AG09309 (cell line): Measurements from ENCODE around the gene ZP2.
"Not testable (repeated sequence)": the region's sequence is repeated elsewhere in the genome, so short reads cannot be mapped to it uniquely, and the experiment has no call there.

ENCODE experiments used
- DNase-seq: peaks from one replicate; pipeline ENCODE4 v3.0.0-alpha.2; 2010; ENCODE audit warnings: low read depth
- H3K4me3 ChIP-seq: 2 replicates; pipeline ENCODE4 v1.5.1; 2011; ENCODE audit warnings: mild to moderate bottlenecking, low read depth, low read length, moderate library complexity; ENCODE audit not compliant: control insufficient read depth
- TF ChIP-seq, protein P1 (sequence below): IDR thresholded peaks from 2 replicates; pipeline ENCODE4 v1.5.1; 2011; ENCODE audit warnings: mild to moderate bottlenecking, low read depth, low read length, inconsistent platforms; ENCODE audit not compliant: insufficient read depth, control insufficient read depth; ENCODE audit errors: missing control alignments

The ZP2 gene

DNA sequence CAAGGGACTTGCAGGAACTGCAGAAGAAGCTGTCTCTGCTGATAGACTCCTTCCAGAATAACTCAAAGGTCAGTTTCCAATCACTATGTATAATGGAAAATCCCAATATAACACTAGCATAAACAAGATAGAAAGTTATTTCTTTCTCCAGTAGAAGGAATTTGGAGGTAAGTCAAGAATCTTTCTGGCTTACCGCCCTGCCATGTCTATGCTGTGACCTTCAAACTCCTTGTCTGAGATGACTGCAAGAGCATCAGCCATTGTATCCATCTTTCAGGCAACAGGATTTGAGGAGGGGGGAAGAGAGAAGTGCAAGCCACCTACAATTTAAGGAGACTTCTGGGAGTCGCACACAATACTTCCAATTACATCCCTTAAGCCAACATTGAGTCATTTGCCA is 50.2 kb downstream of the ZP2 start:
- no peak for DNase-seq
- no peak overlapping the region for H3K4me3 ChIP-seq
- TF ChIP-seq, protein P1, sequence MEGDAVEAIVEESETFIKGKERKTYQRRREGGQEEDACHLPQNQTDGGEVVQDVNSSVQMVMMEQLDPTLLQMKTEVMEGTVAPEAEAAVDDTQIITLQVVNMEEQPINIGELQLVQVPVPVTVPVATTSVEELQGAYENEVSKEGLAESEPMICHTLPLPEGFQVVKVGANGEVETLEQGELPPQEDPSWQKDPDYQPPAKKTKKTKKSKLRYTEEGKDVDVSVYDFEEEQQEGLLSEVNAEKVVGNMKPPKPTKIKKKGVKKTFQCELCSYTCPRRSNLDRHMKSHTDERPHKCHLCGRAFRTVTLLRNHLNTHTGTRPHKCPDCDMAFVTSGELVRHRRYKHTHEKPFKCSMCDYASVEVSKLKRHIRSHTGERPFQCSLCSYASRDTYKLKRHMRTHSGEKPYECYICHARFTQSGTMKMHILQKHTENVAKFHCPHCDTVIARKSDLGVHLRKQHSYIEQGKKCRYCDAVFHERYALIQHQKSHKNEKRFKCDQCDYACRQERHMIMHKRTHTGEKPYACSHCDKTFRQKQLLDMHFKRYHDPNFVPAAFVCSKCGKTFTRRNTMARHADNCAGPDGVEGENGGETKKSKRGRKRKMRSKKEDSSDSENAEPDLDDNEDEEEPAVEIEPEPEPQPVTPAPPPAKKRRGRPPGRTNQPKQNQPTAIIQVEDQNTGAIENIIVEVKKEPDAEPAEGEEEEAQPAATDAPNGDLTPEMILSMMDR = no peak

DNA sequence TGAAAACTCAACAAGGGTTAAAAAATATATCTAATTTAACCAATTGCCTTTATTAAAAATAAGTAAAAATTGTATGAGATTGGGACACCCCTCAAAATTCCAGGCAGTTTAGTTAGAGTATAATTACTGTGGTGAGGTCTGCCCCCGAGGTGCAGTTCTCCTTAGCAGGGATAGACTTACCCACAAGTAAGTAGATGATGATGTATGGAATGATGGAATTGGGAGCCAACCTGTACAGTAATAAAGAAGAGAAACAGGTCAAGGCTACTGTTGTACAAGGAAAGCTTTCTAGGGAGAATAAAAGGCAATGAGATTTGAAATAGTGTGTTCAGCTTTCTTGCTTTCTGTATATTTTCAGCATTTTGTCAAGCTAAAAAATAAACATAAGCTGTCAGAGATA is 51.1 kb downstream of the ZP2 start:
- no peak overlapping the region for H3K4me3 ChIP-seq
- DNase-seq = no peak
- TF ChIP-seq, protein P1 = no peak

DNA sequence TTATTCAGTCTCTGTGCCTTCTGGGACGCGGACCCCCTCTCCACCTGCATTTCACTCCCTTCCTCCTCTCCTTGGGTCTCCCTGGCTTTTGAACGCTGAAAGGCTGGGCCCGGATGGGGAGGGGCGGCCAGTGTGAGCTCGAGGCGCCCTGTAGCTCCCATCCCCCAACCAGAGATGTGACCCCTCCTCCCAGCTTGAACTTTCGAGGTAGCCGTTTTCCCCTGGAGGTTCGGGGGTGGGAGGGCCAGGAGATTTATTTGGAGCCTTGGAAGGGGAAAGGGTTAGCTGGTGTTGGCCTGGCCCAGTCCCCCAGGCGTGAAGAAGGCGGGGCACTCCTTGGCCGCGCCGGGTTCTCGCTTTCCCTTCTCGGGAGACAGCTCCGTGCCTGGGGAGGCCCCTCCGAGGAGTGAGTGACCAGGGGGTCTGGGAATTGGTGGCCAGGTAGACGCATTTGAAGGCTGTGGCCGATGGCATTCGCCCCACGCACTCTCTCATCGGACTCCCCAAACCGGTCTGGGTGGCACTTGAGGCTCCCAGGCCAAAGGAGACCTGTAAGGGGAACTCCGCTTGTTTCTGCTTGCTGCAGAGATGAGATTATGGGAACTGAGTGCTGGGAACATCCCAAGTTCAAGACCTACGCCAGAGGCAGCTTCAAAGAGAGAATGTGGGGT is 52.0 kb downstream of the ZP2 start:
- no peak for DNase-seq
- TF ChIP-seq, protein P1 = no peak
- H3K4me3 ChIP-seq = peak overlapping the region; percentile 78

DNA sequence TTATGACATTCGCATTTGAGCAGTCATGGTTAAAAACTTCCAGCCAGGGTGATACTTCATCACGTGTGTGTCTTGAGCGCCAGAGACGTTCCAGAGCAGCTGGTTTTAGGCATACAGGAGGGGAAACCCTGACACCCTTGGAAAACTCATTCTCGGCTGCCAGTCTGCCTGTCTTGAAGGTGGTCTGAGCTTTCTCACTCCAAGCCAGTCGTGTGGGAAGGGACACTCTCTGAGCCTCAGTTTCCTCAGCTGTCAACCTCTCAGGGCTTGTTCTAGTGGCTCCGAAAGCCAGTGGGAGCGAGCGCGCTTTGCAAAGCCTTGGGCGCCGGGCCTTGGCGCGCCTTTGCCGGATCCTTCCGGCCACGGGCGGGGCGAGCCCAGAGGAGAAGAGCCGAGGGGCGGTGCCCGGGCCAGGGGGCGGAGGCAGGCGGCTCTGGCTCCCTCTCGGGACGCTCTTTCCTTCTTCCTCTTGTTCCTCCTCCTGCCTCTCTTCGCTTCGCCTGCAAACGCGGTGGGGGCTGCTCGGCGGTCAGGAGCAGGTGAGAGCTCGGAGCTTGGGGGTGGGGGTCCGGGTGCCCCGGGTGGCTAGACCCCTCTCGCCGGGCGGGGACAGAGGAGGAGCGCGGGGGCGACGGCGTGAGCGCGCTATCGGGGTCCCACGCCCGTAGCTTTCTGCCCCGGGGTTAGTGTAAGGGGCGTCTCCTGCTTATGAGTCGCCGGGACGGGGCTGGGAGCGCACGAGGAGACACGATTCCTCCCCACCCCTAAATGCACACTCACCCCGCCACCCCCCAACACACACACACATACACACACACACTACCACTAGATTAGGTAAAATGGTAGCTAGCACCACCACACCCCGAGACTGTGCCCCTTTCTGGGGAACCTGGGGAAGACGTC is 52.9 kb downstream of the ZP2 start, which contains the start of gene LDAF1:
TSS of gene LDAF1 (plus strand) at position 467 of the 903 bp plus-strand sequence. CDS start 2,509 bp downstream, outside the sequence.
- peak within 1 kb of the TSS; percentile 78 for H3K4me3 ChIP-seq
- TF ChIP-seq, protein P1 = no peak
- no peak for DNase-seq

DNA sequence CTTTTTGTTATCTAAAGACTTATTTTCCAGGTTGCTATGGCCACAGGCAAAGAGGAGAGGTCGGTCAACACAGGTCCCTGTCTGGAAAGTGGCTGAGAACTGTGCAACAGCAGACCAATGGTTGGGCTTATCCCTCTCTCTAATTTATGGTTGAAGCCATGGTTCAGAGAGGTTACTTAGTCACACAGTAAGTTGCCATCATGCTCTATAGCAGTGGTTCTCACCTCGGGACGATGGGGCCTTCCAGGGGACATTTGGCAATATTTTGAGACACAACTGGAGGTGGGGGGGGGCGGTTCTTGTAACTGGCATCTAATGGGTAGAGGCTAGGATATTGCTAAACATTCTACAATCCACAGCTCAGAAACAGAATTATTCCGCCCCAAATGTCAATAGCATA is 53.7 kb downstream of the ZP2 start:
- no peak overlapping the region for H3K4me3 ChIP-seq
- no peak for DNase-seq
- TF ChIP-seq, protein P1 = no peak

DNA sequence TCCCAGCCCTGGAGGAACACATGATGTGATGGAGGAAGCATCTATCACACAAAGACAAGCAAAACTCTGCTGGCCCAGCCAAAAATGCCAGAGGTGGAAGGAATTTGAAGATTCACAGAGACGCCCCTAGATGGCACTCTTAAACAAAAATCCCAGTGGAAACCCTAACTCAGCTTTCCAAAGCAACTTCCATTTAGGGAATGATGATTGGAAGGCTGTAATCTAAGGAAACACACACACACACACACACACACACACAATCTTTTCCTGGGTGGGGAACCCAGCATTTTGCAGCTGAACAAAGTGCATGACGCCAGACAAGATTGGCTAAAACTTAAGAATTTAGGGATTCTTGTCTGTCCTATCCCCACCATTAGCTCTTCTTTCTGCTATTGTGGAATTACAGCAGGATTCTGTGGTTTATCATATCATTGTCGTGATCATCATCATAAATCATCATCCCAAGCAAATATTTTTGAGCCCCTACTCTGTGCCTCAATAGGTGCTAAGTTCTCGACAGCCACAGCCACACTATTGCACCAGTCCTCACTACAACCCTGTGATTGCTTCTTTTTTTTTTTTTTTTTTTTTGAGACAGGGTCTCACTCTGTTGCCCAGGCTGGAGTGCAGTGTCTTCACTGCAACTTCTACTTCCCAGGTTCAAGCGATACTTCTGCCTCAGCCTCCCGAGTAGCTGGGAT is 54.5 kb downstream of the ZP2 start:
- peak; percentile 70 for DNase-seq
- no peak overlapping the region for H3K4me3 ChIP-seq
- TF ChIP-seq, protein P1 = peak; percentile 75

DNA sequence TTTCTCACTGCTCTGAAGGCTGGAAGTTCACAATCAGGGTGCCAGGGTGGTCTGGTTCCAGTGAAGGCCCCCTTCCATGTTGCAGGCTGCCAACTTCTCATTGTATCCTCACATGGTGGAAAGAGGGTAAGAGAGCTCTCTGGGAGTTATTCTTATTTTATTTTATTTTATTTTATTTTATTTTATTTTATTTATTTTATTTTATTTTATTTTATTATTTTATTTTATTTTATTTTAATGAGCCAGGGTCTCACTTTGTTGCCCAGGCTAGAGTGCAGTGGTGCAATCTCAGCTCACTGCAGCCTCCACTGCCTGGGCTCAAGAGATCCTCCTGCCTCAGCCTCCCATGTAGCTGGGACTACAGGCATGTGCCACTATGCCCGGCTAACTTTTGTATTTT is 55.4 kb downstream of the ZP2 start:
- not testable (repeated sequence) for DNase-seq

DNA sequence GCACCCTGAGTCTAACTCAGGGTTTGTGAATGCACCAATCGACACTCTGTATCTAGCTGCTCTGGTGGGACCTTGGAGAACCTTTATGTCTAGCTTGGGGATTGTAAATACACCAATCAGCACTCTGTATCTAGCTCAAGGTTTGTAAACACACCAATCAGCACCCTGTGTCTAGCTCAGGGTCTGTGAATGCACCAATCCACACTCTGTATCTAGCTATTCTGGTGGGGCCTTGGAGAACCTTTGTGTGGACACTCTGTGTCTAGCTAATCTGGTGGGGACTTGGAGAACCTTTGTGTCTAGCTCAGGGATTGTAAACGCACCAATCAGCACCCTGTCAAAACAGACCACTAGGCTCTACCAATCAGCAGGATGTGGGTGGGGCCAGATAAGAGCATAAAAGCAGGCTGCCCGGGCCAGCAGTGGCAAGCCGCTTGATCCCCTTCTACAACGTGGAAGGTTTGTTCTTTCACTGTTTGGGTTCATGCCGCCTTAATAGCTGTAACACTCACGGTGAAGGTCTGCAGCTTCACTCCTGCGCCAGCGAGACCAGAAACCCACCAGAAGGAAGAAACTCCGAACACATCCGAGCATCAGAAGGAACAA is 58.1 kb downstream of the ZP2 start:
- H3K4me3 ChIP-seq, DNase-seq: not testable (repeated sequence)

More for the DNA sequence above, 55.4 kb downstream of the ZP2 start:
- H3K4me3 ChIP-seq = not testable (repeated sequence)

DNA sequence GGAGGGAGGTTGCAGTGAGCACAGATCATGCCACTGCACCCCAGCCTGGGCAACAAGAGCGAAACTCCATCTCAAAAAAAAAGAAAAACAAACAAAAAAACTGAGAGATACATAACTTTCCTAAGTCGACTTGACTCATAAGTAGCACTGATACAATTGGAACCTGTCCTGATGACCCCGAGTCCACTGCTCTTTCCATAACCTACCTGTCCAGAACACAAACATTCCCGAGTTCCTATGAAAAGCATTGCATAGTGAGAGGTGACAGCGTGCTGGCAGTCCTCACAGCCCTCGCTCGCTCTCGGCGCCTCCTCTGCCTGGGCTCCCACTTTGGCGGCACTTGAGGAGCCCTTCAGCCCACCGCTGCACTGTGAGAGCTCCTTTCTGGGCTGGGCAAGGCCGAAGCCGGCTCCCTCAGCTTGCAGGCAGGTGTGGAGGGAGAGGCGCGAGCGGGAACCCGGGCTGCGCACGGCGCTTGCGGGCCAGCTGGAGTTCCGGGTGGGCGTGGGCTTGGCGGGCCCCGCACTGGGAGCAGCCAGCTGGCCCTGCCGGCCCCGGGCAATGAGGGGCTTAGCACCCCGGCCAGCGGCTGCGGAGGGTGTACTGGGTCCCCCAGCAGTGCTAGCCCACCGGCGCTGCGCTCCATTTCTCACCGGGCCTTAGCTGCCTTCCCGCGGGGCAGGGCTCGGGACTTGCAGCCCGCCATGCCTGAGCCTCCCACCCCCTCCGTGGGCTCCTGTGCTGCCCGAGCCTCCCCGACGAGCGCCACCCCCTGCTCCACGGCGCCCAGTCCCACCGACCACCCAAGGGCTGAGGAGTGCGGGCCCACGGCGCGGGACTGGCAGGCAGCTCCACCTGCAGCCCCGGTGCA is 59.0 kb downstream of the ZP2 start:
- H3K4me3 ChIP-seq, DNase-seq: not testable (repeated sequence)
